K562 (cell line): ENCODE data around the gene DOCK7. TPM values are rescaled to one million over a fixed set of nuclear protein-coding genes. Genes with fewer than 3 reads are reported as not detected.

Source experiments
- ATAC-seq: fragments of 200-7000 bp; cut with Tn5 transposase; 3 replicates; pipeline ENCODE4 v1.9.1; 2020; ENCODE audit warnings: moderate library complexity
- BruUV-seq: library from RNA; stranded (reverse); fragments of 400-500 nt; replicated peaks from 2 replicates; lab custom pipeline; 2021; lab: Mats Ljungman, UMichigan
- CTCF ChIA-PET: fragments of 300-600 bp; formaldehyde crosslinking; extraction: SDS; loops from one replicate; lab custom pipeline; 2021; ENCODE audit warnings: low intra/inter-chr PET ratio; lab: Yijun Ruan, JAX
- POLR2A ChIA-PET: fragments of 300-600, 350-650 bp; sonication (Branson Sonifier 250); formaldehyde crosslinking; extraction: SDS; loops from one replicate; lab custom pipeline; 2021; ENCODE audit warnings: antibody characterized with exemption, inconsistent platforms; lab: Yijun Ruan, JAX
- DNase-seq, 4 experiments: peaks; one replicate each; pipeline versions ENCODE4 v3.0.0 to v3.0.0-alpha.2; 2011 to 2018; ENCODE audit warnings: low spot score in 3 of 4, mixed read lengths in 3 of 4; ENCODE audit errors: extremely low read depth in 1 of 4
- FAIRE-seq: peaks from 2 replicates; lab custom pipeline; 2011; peaks lifted over from hg19 to GRCh38; lab: Jason Lieb, UNC
- H2AFZ ChIP-seq: 2 replicates; pipeline ENCODE4 v1.6.0; 2011; ENCODE audit warnings: low read depth, low read length, control low read depth, inconsistent platforms
- H3K27ac ChIP-seq: fragments of 200-600 bp; 3 replicates; pipeline ENCODE4 v1.8.0; 2011; ENCODE audit warnings: low read depth, mild to moderate bottlenecking, control low read depth, inconsistent platforms, low read length, moderate library complexity, mixed read lengths; ENCODE audit errors: extremely low read depth
- H3K27me3 ChIP-seq, 2 experiments: fragments of 300-600 bp in 1 of 2; 2 replicates in 1 of 2; 3 replicates in 1 of 2; pipeline versions ENCODE4 v1.6.0 to v1.8.0; 2011; ENCODE audit warnings: inconsistent platforms in 2 of 2, low read length in 2 of 2, mild to moderate bottlenecking in 1 of 2, mixed read lengths in 1 of 2, moderate library complexity in 1 of 2; ENCODE audit not compliant: control insufficient read depth in 2 of 2, insufficient read depth in 2 of 2
- H3K36me3 ChIP-seq: fragments of 300-600 bp; 3 replicates; pipeline ENCODE4 v1.8.0; 2011; ENCODE audit warnings: mild to moderate bottlenecking, low read length, inconsistent platforms; ENCODE audit not compliant: control insufficient read depth, insufficient read depth
- H3K4me1 ChIP-seq, 2 experiments: fragments of 200-600 bp in 1 of 2; replicated peaks in 1 of 2; 2 replicates in 1 of 2; 3 replicates in 1 of 2; pipeline versions ENCODE4 v1.5.1 to v1.8.0; 2011; ENCODE audit warnings: inconsistent platforms in 2 of 2, low read length in 2 of 2, mild to moderate bottlenecking in 1 of 2, mixed read lengths in 1 of 2, moderate library complexity in 1 of 2; ENCODE audit not compliant: control insufficient read depth in 2 of 2, insufficient read depth in 2 of 2
- H3K4me2 ChIP-seq: 2 replicates; pipeline ENCODE4 v1.6.1; 2011; ENCODE audit warnings: low read length, control low read depth, inconsistent platforms, mixed read lengths; ENCODE audit not compliant: insufficient read depth
- H3K4me3 ChIP-seq: fragments of 200-600 bp; sonication (generic), shearing (Covaris generic); 2 replicates; pipeline ENCODE4 v1.5.1; 2016; ENCODE audit warnings: control low read depth, inconsistent platforms
- H3K79me2 ChIP-seq: fragments of 200-600 bp; 3 replicates; pipeline ENCODE4 v1.8.0; 2011; ENCODE audit warnings: low read length, inconsistent platforms; ENCODE audit not compliant: control insufficient read depth, insufficient read depth
- H3K9ac ChIP-seq, 2 experiments: 2 replicates each; pipeline versions ENCODE4 v1.6.0 to v1.6.1; 2011; ENCODE audit warnings: low read depth in 2 of 2, low read length in 2 of 2, control low read depth in 1 of 2, inconsistent platforms in 1 of 2, mild to moderate bottlenecking in 1 of 2, mixed read lengths in 1 of 2; ENCODE audit not compliant: insufficient read depth in 1 of 2
- H3K9me1 ChIP-seq: one replicate; pipeline ENCODE4 v1.6.0; 2011; ENCODE audit warnings: inconsistent platforms, mild to moderate bottlenecking, low read length, moderate library complexity; ENCODE audit not compliant: control insufficient read depth, insufficient read depth
- H3K9me3 ChIP-seq: replicated peaks from 2 replicates; pipeline ENCODE4 v1.5.1; 2011; ENCODE audit warnings: low read depth, low read length, inconsistent platforms; ENCODE audit not compliant: control insufficient read depth, insufficient read depth
- H4K20me1 ChIP-seq: replicated peaks from 2 replicates; pipeline ENCODE4 v1.6.1; 2011; ENCODE audit warnings: low read length, inconsistent platforms, mixed read lengths; ENCODE audit not compliant: control insufficient read depth, insufficient read depth
- FOXA1 ChIP-seq: fragments of 450-650 bp; IDR thresholded peaks from 2 replicates; pipeline ENCODE4 v1.6.1; 2016; ENCODE audit warnings: mild to moderate bottlenecking, borderline replicate concordance
- GTF2F1 ChIP-seq: IDR thresholded peaks from 2 replicates; pipeline ENCODE4 v1.6.1; 2011; ENCODE audit warnings: low read depth, low read length, improper control_type of control experiment
- HDAC1 ChIP-seq, 2 experiments: fragments of 450-650 bp; IDR thresholded peaks; 2 replicates each; pipeline ENCODE4 v1.6.1; 2016 to 2017; ENCODE audit warnings: inconsistent platforms in 1 of 2, mild to moderate bottlenecking in 1 of 2, moderate library complexity in 1 of 2
- HDGF ChIP-seq: fragments of 450-650 bp; IDR thresholded peaks from 2 replicates; pipeline ENCODE4 v1.6.1; 2016
- SREBF2 ChIP-seq: sonication (generic); formaldehyde crosslinking; IDR thresholded peaks from 2 replicates; pipeline ENCODE4 v1.4.0; 2020; ENCODE audit warnings: mild to moderate bottlenecking, missing genetic modification reagents
- U2AF2 ChIP-seq: fragments of 200-400 bp; formaldehyde crosslinking; optimal IDR thresholded peaks from 2 replicates; pipeline ENCODE3; 2017; ENCODE audit warnings: low read depth, mild to moderate bottlenecking, low read length
- ZBTB12 ChIP-seq: fragments of 250-450 bp; sonication (Bioruptor Pico); IDR thresholded peaks from 2 replicates; pipeline ENCODE4 v1.4.0; 2020
- ZBTB26 ChIP-seq: fragments of 450-650 bp; formaldehyde crosslinking; IDR thresholded peaks from 2 replicates; pipeline ENCODE4 v1.4.0; 2022; ENCODE audit warnings: missing genetic modification characterization
- ZNF212 ChIP-seq: fragments of 450-650 bp; formaldehyde crosslinking; IDR thresholded peaks from 2 replicates; pipeline ENCODE4 v1.4.0; 2020; ENCODE audit warnings: mild to moderate bottlenecking
- ZNF224 ChIP-seq: sonication (generic); formaldehyde crosslinking; IDR thresholded peaks from 2 replicates; pipeline ENCODE4 v1.8.0; 2022; ENCODE audit warnings: mild to moderate bottlenecking, missing genetic modification reagents
- ZNF280B ChIP-seq: fragments of 250-450 bp; sonication (Bioruptor Pico); IDR thresholded peaks from 2 replicates; pipeline ENCODE4 v1.5.1; 2021; ENCODE audit warnings: mild to moderate bottlenecking
- ZNF583 ChIP-seq: fragments of 250-450 bp; sonication (Bioruptor Pico); IDR thresholded peaks from 2 replicates; pipeline ENCODE4 v1.4.0; 2020
- in situ Hi-C: fragments of 300-500 bp; cut with MboI; formaldehyde crosslinking; loops from 4 replicates; pipeline ENCODE4 v1.15.0; 2018; ENCODE audit warnings: inconsistent platforms, mixed read lengths
- intact Hi-C: fragments of 100-400 bp; cut with micrococcal nuclease; formaldehyde crosslinking; loops from 2 replicates; pipeline ENCODE4 v1.14.2; 2022
- polyA plus RNA-seq, 8 experiments: library from polyadenylated mRNA; depleted of rRNA in 4 of 8; stranded (reverse) in 5 of 8; unstranded in 3 of 8; fragments of >200 nt; fragmentation: Nextera tagmentation in 2 of 8; fragmentation: Illumina TruSeq in 1 of 8; extraction: Ambion mirVana in 2 of 8; extraction: Trizol in 1 of 8; gene quantifications; 2 replicates each; pipeline versions ENCODE4 v1.2.1 to v1.2.3, GENCODE V29; 2011 to 2014; ENCODE audit warnings: inconsistent platforms in 1 of 8, missing spikeins in 1 of 8
- total RNA-seq, 7 experiments: library from RNA; depleted of rRNA in 6 of 7; stranded (reverse); fragments of >200 nt in 6 of 7; fragmentation: Illumina TruSeq in 2 of 7; extraction: Trizol in 2 of 7; gene quantifications; 2 replicates each; pipeline versions ENCODE4 v1.2.1 to v1.2.3, GENCODE V29; 2011 to 2021; ENCODE audit warnings: low replicate concordance in 1 of 7

Gene DOCK7
- total and polyA plus RNA-seq, 9 of the 15 experiments (the other 6 are each of a cell fraction or from before 2014, with no cell fraction given), result 4.9 to 35.1 (median 12.6) TPM

- intact Hi-C loops, result no loop called here
- H3K27ac ChIP-seq, result no peak overlapping the region
- POLR2A ChIA-PET, result no interaction called here
- TF ChIP-seq HDGF (no peak), ZBTB12 (CRISPR knock-in tag) (no peak), ZNF224 (no peak), FOXA1 (no peak), ZNF583 (CRISPR knock-in tag) (no peak), SREBF2 (CRISPR knock-in tag) (no peak), ZNF280B (CRISPR knock-in tag) (no peak), GTF2F1 (no peak), HDAC1 (IDR thresholded peaks at IDR 0.05) (no peak), ZBTB26 (no peak), U2AF2 (no peak), ZNF212 (CRISPR knock-in tag) (no peak)
- H3K4me2 ChIP-seq, result no peak overlapping the region
- FAIRE-seq, result no peak
- no peak overlapping the region for H3K9ac ChIP-seq
- H3K36me3 ChIP-seq, result no peaks in the 10 kb centered on the region
- no peak for ATAC-seq
- CTCF ChIA-PET, result no interaction called here
- no peaks in the 10 kb centered on the region for H3K9me1 ChIP-seq
- H2AFZ ChIP-seq, result no peak overlapping the region
- no peaks in the 10 kb centered on the region for H3K4me1 ChIP-seq
- no peak overlapping the region for H3K4me3 ChIP-seq
- BruUV-seq, result no TSS peak
- no peaks in the 10 kb centered on the region for H4K20me1 ChIP-seq
- in situ Hi-C loops, result no loop called here
- H3K9me3 ChIP-seq, result no peaks in the 10 kb centered on the region
- no peaks in the 10 kb centered on the region for H3K27me3 ChIP-seq
- DNase-seq, result no peak
- no peaks in the 10 kb centered on the region for H3K79me2 ChIP-seq
Observed at GRCh38 chr1:62467092-62467491, 221.1 kb downstream of the DOCK7 start.
